ENCODE data around the gene GRID1.

GRID1 gene

DNA sequence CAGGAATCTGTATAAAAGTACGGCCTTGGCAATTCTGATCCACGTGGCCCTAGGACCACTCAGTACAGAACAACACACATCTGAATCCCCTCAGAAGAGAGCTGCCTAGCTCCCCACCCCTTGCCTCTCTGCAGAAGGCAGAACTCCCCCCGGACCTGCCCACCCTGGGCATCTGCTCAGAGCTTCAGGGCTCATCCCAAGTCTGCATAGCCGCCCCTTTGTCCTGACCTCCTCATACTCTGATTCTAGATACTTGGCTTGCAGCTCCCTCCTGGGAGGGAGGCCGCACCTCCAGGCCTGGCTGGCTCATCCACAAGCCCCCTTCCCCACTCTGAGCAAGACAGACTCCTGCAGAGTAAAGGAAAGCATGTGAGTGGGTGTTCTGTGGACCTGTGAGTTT is 49.6 kb downstream of the GRID1 start:
- DNase-seq (ENCODE audit: insufficient read length, low spot score) (no peak), FAIRE-seq (no peak)

GRCh38 chr10:86316274-86316835 is 50.2 kb downstream of the GRID1 start:
- FAIRE-seq = no peak

GRCh38 chr10:86315549-86315942 is 51.0 kb downstream of the GRID1 start:
- no peak for FAIRE-seq
- no peak for DNase-seq (ENCODE audit: insufficient read length, low spot score)

More at GRCh38 chr10:86316274-86316835, 50.2 kb downstream of the GRID1 start:
- no peak for DNase-seq (ENCODE audit: insufficient read length, low spot score)

DNA sequence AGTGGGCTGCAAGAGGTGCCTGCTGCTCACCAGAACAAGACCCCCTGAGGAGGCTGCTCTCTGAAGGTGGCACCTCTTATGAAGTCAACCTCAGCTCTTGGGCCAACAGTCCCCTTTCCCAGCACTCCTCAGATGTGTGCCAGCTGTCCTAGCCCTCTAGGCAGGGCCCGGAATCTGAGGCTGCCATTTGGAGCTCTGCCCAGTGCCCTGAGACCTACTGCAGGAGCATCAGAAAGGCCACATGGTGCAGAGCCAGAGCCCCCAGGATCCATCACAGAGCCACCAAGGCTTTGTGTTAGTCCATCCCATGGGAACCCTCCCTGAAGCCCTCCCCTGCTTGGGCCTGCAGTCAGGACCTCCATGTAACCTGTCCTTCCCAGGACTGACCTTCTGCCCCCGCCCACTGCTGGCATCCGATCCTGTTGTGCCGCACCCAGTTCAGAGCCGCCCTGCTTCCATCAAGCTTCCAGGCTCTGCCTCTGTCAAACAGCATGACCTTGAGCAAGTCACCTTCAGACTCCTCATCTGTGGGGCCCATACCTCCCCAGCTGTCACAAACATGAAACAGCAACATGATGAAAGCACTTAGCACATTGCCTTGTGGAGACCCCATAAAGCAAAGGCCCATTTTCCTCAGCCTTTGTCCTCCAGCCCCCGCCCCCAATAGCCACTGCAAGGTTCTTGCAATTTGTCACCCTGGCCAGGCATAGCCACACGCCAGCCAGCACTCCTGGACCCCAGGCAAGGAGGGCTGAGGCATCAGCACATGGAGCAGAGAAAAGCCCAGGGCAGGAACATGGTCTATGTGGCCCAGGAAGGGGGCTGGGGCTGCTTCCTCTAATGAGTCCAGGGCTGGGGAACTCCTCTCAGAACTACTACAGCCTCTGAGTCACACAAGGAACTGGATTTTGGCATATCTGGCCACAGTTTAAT is 51.7 kb downstream of the GRID1 start:
- no peak for DNase-seq (ENCODE audit: insufficient read length, low spot score)
- FAIRE-seq = no peak

DNA sequence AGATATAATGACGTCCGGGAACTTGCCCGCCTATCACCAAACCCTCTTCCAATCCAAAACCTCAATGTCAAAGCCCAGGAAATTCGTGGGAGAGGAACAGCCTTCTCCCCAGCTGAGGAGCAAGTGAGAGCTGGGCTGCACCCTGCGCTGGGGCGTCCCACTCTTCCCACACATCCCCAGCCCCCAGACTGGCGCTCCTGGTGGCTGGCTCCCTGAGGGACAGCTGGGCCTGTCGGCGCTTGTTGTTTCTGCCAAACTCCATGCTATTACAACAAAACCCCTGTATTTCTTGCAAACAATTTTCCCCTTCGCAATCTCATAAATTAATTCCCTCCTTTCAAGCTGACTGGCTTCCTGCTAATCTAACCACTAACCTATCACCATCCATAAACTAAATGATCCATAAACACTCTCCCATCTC is 53.0 kb downstream of the GRID1 start:
- DNase-seq (ENCODE audit: insufficient read length, low spot score) (no peak), FAIRE-seq (no peak)

- FAIRE-seq (no peak), DNase-seq (ENCODE audit: insufficient read length, low spot score) (no peak)
Measured at GRCh38 chr10:86312701-86313270, 53.8 kb downstream of the GRID1 start.

GRCh38 chr10:86311906-86312305 is 54.7 kb downstream of the GRID1 start:
- DNase-seq (ENCODE audit: insufficient read length, low spot score) (no peak), FAIRE-seq (no peak)

DNA sequence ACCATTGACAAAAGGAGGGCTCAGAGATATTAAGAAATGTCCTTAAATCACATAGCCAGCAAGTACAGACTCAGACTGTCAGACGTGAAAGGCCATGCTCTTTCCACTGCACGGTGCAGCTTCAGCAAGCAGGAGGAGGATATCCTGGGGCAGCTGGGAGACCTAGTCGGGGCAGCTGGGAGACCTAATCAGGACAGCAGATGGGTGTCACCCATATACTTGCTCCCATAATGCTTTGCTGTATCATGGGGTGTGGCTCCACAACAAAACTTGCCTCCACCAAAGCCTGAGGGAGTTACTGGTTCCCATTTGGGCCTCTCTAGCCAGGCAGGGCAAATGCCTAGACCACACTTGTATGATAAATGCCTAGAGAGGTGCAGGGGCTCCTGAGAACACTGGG is 55.4 kb downstream of the GRID1 start:
- DNase-seq (ENCODE audit: insufficient read length, low spot score) (no peak), FAIRE-seq (no peak)

DNA sequence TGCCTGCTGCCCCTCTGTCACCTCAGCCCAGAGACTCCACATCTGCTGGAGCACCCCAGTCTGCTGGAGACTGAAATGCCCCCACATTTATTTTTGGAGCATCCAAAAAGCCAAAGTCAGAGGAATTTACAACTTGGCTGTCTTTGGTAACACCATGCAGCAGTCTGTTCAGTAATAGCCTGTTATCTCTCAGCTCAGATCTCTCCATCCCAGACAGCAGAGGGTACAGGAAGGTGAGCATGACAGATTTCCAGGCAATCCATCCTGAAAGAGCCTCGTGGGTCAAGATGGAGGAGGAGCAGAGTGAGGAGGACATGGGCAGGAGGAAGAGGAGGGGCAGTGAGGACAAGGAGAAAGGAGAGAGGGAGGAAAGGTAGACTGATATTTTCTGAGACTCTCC is 55.9 kb downstream of the GRID1 start:
- FAIRE-seq = no peak

DNA sequence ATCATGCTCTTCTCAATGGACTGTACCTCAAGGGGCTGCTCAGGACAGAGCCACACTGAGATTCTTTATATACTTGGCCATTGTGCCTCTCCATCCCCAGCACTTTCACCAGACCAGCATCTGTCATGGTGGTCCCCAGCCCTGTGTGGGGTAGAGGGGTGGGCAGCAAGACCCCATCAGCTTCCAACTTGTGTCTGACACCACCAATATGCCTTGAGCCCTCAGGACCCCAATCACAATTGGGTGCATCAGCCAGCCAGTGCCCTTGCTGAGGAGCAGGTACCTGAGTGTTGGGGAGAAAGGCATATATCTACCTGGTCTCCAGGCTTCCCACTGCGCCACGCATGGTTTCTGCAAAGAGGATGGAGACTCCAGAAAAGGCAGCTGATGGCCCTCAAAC is 56.3 kb downstream of the GRID1 start:
- no peak for FAIRE-seq
- no peak for DNase-seq (ENCODE audit: insufficient read length, low spot score)

More for the DNA sequence above, 55.9 kb downstream of the GRID1 start:
- DNase-seq (ENCODE audit: insufficient read length, low spot score) = no peak

- FAIRE-seq (no peak), DNase-seq (ENCODE audit: insufficient read length, low spot score) (no peak)
Measured at GRCh38 chr10:86308056-86308455, 58.5 kb downstream of the GRID1 start.

GRCh38 chr10:86306628-86307278 is 59.8 kb downstream of the GRID1 start:
- peak; percentile 19 for DNase-seq (ENCODE audit: insufficient read length, low spot score)
- peak; percentile 26 for FAIRE-seq

DNA sequence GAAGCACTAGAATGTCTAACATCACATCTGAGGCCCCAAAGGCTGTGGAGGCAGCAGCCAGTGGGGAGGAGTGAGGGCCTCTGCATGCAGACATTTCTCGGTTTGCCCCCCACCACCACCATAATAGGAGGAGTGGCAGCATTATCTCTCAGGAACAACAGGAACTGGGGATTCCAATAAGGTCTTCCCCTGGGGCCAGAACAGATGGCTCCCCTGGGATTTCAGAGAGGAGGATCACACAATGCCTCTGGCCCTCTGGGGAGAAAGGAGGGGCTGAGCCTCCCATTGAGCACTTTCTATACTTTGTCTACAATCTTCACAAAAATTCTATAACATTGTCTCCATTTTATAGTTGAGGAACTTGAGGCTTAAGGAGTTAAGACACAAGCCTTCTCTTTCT is 61.1 kb downstream of the GRID1 start:
- no peak for DNase-seq (ENCODE audit: insufficient read length, low spot score)
- FAIRE-seq = no peak

DNA sequence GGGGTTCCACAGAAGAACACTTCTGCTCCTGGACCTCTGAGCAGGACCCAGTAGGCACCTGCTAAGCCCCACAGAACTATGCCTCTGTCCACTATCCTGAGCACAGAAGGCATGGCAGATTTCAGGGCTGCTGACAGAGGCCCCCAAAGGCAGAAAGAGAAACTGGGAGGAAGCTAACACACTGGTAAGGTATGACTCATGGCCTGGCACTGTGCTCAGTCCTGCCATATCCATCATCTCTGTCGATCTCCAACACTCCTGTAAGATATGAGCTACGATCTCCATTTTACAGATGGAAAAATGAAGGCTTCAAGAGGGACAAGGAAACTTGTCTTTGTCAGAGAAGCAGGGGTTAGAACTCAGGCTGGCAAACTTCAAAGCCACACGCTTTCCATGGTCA is 62.2 kb downstream of the GRID1 start:
- DNase-seq (ENCODE audit: insufficient read length, low spot score) (no peak), FAIRE-seq (no peak)

GRCh38 chr10:86303626-86304025 is 63.0 kb downstream of the GRID1 start:
- FAIRE-seq = no peak

DNA sequence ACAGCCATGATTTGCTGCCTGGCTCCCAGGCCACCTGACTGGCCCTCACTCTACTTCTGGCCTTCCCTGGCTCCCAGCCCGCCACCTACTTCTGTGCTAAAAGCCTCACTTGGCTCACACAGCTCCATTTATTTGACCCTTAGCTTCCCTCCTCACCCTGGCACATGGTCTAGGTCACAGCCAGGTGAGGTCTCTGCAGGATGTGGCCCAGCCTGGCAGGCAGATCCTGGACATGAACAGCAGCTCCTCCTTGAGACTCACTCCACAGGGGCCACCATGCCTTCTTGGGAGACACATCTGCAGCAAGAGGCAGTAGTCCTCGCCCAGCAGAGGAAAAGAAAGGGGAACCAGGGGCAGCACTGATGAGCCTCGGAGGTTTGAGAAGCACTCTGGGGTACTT is 64.6 kb downstream of the GRID1 start:
- DNase-seq (ENCODE audit: insufficient read length, low spot score) (no peak), FAIRE-seq (no peak)

More at GRCh38 chr10:86303626-86304025, 63.0 kb downstream of the GRID1 start:
- DNase-seq (ENCODE audit: insufficient read length, low spot score) = no peak

DNA sequence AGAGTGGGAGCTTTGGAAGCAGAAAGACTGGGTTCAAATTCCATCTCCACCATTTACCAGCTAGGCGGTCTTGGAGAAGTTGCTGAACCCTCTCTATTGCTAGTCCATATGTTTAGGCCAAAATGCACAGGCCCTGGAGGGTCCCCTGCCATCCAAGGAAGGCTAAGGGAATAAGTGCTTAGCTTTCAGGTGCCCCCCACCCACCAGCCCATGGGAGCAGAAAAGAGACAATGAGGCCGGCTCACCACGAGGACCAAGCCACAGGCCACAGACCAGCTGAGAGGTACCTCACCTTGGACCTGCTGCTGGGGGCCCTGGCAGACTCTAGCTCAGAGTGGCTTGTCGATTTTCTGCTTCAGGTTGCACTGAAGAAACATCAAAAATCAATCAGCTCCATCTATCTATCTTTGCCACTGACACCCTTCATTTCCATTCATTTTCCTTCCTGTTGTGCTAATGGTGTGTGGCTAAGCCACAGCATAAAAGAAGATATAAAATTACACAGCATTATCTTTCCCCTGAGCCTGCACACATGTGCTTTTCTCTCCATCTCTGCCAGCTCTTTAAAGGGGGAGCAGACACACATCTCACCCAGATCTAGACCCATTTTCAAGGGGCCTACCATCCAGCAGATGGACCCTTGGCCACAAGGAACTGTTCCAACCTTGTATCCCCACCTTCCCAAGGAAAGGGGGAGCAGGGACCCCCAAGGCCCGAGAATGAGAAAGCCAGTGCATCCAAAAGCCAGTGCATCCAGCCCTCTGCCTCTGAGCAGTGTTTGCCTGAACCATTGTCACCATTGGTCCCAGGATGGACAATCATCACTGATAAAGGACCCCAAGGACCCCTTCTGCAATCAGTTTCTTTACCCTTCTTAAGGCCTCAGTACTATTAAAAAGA is 65.4 kb downstream of the GRID1 start:
- DNase-seq (ENCODE audit: insufficient read length, low spot score) (no peak), FAIRE-seq (no peak)

- no peak for FAIRE-seq
Measured at GRCh38 chr10:86300399-86300925, 66.1 kb downstream of the GRID1 start.

GRCh38 chr10:86299562-86299961 is 67.0 kb downstream of the GRID1 start:
- FAIRE-seq (no peak), DNase-seq (ENCODE audit: insufficient read length, low spot score) (no peak)

More at GRCh38 chr10:86300399-86300925, 66.1 kb downstream of the GRID1 start:
- no peak for DNase-seq (ENCODE audit: insufficient read length, low spot score)

DNA sequence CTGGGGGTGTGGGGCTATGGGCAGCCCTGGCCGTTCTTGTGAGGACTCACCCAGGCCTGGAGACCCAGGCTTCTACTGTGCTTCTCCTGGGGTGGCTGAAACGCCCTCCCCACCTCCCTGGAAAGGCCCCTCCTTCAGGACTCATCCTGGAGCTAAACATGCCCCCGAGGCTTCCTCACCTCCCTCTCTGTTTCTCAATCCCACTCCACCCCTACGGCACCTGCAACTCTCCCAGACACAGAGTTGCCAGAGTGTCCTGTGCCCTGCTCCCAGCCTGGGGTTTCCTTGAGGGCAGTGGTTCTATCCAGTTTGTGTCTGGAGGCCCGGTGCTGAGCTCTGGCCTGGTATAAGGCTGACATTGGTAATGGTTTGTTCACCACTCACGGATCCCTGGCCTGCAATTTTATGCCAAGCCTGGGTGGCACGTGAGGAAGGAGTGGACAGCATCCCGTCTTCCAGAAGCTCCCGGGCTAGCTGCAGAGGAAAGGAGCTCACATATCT is 68.0 kb downstream of the GRID1 start:
- DNase-seq (ENCODE audit: insufficient read length, low spot score) (no peak), FAIRE-seq (no peak)

Measured in HTR-8/SVneo (cell line).